Stomach (tissue), 9 donors: ENCODE results near the gene POLR2M. TPM values are rescaled to one million over a fixed set of nuclear protein-coding genes. Genes with fewer than 3 reads are reported as not detected.

Experiments used
- DNase-seq, 2 donors: peaks; one replicate each; pipeline versions ENCODE4 v3.0.0 to v3.0.0-alpha.2; 2013 to 2019
- H3K27ac ChIP-seq, 5 donors: fragments of 200-600 bp in 4 of 5; sonication (generic) in 4 of 5; one replicate each; pipeline ENCODE4 v1.5.1; 2013 to 2019; ENCODE audit warnings: mild to moderate bottlenecking in 1 of 5, moderate library complexity in 1 of 5
- H3K27me3 ChIP-seq, 3 donors: fragments of 200-600 bp; sonication (generic); one replicate each; pipeline ENCODE4 v1.5.1; 2017 to 2019; ENCODE audit warnings: mixed run types in 1 of 3
- H3K36me3 ChIP-seq, 4 donors: fragments of 200-600 bp; sonication (generic); 1 replicate in 3 of 4; 2 replicates in 1 of 4; pipeline ENCODE4 v1.5.1; 2016 to 2019
- H3K4me1 ChIP-seq, 4 donors: fragments of 200-600 bp; sonication (generic); one replicate each; pipeline ENCODE4 v1.5.1; 2016 to 2019
- H3K4me3 ChIP-seq, 4 donors: fragments of 200-600 bp; sonication (generic) in 3 of 4; one replicate each; pipeline ENCODE4 v1.5.1; 2016 to 2019; ENCODE audit warnings: mild to moderate bottlenecking in 1 of 4
- H3K9me3 ChIP-seq, 4 donors: fragments of 200-600 bp; sonication (generic); one replicate each; pipeline ENCODE4 v1.5.1; 2016 to 2019
- EP300 ChIP-seq: sonication (generic); formaldehyde crosslinking; IDR thresholded peaks from one replicate; pipeline ENCODE4 v1.6.1; 2017; ENCODE audit warnings: antibody characterized with exemption
- POLR2A ChIP-seq, 4 donors: fragments of 450-650 bp; IDR thresholded peaks; one replicate each; pipeline ENCODE4 v1.6.1; 2016; ENCODE audit warnings: antibody characterized with exemption in 4 of 4, control low read depth in 2 of 4, mild to moderate bottlenecking in 1 of 4, moderate library complexity in 1 of 4
- POLR2AphosphoS5 ChIP-seq, 3 donors: sonication (generic); formaldehyde crosslinking; IDR thresholded peaks; one replicate each; pipeline ENCODE4 v1.6.1; 2016; ENCODE audit warnings: antibody characterized with exemption in 3 of 3
- WGBS, 5 donors: extraction: QIAGEN DNeasy Blood & Tissue Kit in 3 of 5; methylation state at CpG; one replicate each; pipeline versions ENCODE4 v1.1.5 to v1.1.7; 2013 to 2018; 5-methylcytosine and 5-hydroxymethylcytosine counted together
- intact Hi-C: fragments of 100-400 bp; cut with DNase I; formaldehyde crosslinking; loops from one replicate; pipeline ENCODE4 v1.15.1; 2023; ENCODE audit warnings: low total_unique reads
- polyA plus RNA-seq, 3 donors: library from polyadenylated mRNA; stranded (reverse); fragments of 200-250 nt; gene quantifications; one replicate each; pipeline ENCODE4 v1.2.3, GENCODE V29; 2013
- total RNA-seq, 5 donors: library from RNA; depleted of rRNA; stranded (reverse); fragments of >200 nt; gene quantifications; one replicate each; pipeline versions ENCODE4 v1.1.0 to v1.2.3, GENCODE V29; 2014 to 2016
- TF ChIP-seq, protein P1 (sequence below), 7 experiments: fragments of 450-650 bp in 4 of 7; fragments of 200-600 bp in 3 of 7; sonication (generic) in 3 of 7; IDR thresholded peaks; one replicate each; pipeline ENCODE4 v1.5.1; 2016 to 2019; ENCODE audit warnings: antibody characterized with exemption in 7 of 7, control low read depth in 2 of 7, mild to moderate bottlenecking in 1 of 7
- donor health status: healthy with polysubstance abuse.
- donor health status: Bipolar disorder and iron deficiency.
- donor health status: healthy.

POLR2M gene
- total and polyA plus RNA-seq, 8 donors, result 41.6 to 1,088 (median 191) TPM

DNA sequence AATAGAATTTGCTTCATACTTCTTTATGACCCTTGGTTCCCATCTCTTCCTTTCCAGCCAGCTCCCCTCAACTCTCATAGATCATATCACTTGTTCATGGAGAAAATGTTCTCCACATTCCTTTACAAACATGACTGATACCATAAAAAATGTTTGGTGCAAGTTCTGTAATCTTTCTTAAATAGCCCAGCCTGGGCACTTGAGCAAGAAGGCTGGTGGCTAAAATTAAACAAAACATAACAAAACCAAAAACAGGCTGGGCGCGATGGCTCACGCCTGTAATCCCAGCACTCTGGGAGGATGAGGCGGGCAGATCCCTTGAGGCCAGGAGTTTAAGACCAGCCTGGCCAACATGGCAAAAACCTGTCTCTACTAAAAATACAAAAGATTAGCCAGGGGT, 8.9 kb upstream of the POLR2M start:
- Histone ChIP-seq H3K27ac (no peak overlapping the region), H3K4me3 (no peak overlapping the region), H3K9me3 (no peaks in the 10 kb centered on the region), H3K36me3 (no peaks in the 10 kb centered on the region), H3K27me3 (no peaks in the 10 kb centered on the region), H3K4me1 (peaks cover 0 to 5% (median 2%) of the 10 kb centered on the region in 4 donors)
- no peak for DNase-seq
- 92 to 99% (median 94%) methylated on average over 4 of the region's 4 CpGs for WGBS, 5 donors
- TF ChIP-seq, protein P1, sequence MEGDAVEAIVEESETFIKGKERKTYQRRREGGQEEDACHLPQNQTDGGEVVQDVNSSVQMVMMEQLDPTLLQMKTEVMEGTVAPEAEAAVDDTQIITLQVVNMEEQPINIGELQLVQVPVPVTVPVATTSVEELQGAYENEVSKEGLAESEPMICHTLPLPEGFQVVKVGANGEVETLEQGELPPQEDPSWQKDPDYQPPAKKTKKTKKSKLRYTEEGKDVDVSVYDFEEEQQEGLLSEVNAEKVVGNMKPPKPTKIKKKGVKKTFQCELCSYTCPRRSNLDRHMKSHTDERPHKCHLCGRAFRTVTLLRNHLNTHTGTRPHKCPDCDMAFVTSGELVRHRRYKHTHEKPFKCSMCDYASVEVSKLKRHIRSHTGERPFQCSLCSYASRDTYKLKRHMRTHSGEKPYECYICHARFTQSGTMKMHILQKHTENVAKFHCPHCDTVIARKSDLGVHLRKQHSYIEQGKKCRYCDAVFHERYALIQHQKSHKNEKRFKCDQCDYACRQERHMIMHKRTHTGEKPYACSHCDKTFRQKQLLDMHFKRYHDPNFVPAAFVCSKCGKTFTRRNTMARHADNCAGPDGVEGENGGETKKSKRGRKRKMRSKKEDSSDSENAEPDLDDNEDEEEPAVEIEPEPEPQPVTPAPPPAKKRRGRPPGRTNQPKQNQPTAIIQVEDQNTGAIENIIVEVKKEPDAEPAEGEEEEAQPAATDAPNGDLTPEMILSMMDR (IDR thresholded peaks at IDR 0.05), result no peak
- TF ChIP-seq POLR2A (IDR thresholded peaks at IDR 0.05) (no peak), EP300 (no peak), POLR2AphosphoS5 (IDR thresholded peaks at IDR 0.05) (no peak)
- intact Hi-C loops, result no loop called here

DNA sequence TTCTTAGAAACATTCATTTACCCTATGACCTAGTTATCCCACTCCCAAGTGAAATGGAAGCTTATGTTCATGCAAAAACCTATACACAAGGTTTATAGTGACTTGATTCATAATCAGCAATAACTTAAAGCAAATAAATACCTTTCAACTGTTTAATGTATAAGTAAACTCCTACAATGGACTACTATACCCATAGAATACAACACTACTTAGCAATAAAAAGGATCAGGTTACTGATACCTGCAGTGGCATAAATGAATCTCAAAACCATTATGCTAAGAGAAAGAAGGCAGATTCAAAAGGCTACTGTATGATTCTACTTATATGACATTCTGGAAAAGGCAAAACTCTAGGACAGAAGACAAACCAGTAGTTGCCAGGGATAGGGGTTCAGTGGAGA, 8.3 kb upstream of the POLR2M start:
- no peaks in the 10 kb centered on the region for H3K9me3 ChIP-seq
- no peak overlapping the region for H3K27ac ChIP-seq
- DNase-seq, result no peak
- intact Hi-C loops, result no loop called here
- no peaks in the 10 kb centered on the region for H3K27me3 ChIP-seq
- no peak for TF ChIP-seq EP300
- TF ChIP-seq POLR2AphosphoS5 (IDR thresholded peaks at IDR 0.05), result no peak
- TF ChIP-seq, protein P1 (IDR thresholded peaks at IDR 0.05), result no peak
- H3K4me3 ChIP-seq, result no peak overlapping the region
- H3K36me3 ChIP-seq, result no peaks in the 10 kb centered on the region
- H3K4me1 ChIP-seq, result no peaks in the 10 kb centered on the region

DNA sequence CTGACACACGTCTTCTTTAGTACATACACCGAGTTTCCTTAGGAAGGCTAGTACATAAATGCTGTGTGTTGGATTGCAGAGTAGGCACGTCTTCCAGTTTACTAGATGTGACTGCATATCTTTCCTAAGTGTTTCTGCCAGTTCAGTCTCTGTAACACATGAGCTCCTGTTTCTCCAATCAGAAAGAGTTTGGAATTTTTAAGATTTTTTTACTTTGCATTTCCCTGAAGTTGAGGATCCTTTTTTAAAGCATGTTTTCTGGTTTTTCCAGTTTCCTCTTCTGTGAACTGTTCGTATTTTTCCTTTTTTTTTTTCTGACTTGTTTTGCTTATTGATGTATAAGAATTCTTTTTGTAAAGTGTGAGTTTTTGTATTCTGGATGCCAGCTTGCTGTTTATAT, 7.5 kb upstream of the POLR2M start:
- Histone ChIP-seq H3K4me1 (no peaks in the 10 kb centered on the region), H3K4me3 (no peak overlapping the region), H3K27me3 (no peaks in the 10 kb centered on the region), H3K9me3 (no peaks in the 10 kb centered on the region), H3K36me3 (no peaks in the 10 kb centered on the region), H3K27ac (no peak overlapping the region)
- no peak for DNase-seq
- TF ChIP-seq, protein P1 (IDR thresholded peaks at IDR 0.05), result no peak
- TF ChIP-seq POLR2AphosphoS5 (IDR thresholded peaks at IDR 0.05), result no peak
- TF ChIP-seq EP300, result no peak
- no peak for TF ChIP-seq POLR2A (IDR thresholded peaks at IDR 0.05)
- intact Hi-C loops, result no loop called here
- WGBS, 5 donors, result 72 to 81% (median 81%) methylated on average over 4 of the region's 4 CpGs

DNA sequence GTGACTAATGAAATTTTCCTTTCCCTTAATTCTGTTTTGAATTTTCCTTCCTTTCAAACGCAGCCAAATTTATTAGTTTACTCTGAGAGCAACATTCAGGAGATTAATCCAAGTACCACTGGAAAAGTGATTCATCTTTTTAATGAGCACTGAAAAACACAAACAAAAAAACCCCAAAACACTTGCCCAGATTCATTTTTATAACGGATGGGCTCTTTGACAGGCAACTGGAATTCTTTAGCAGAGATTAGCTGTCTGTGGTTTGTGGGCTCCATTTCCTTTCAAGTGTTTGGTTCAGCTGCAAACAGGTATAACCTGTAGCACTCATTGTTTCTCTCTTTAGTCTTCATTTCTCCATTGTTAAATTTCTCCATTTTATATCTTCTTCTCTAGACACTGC, 3.1 kb upstream of the POLR2M start:
- intact Hi-C loops, result no loop called here
- H3K27me3 ChIP-seq, result no peaks in the 10 kb centered on the region
- no peak overlapping the region for H3K4me3 ChIP-seq
- TF ChIP-seq POLR2AphosphoS5 (IDR thresholded peaks at IDR 0.05) (no peak), POLR2A (IDR thresholded peaks at IDR 0.05) (no peak), EP300 (no peak)
- TF ChIP-seq, protein P1 (IDR thresholded peaks at IDR 0.05), result no peak
- H3K9me3 ChIP-seq, result no peaks in the 10 kb centered on the region
- H3K27ac ChIP-seq, result no peak overlapping the region
- H3K4me1 ChIP-seq, result peaks cover 4 to 17% (median 15%) of the 10 kb centered on the region in 4 donors
- no peaks in the 10 kb centered on the region for H3K36me3 ChIP-seq
- no peak for DNase-seq
- 21 to 42% (median 32%) methylated on average over 2 of the region's 2 CpGs for WGBS, 5 donors
